Loucy (cell line): ENCODE measurements around the gene PCDHA7.

Experiments used
- H2AFZ ChIP-seq: fragments of 200-600 bp; sonication (generic); 2 replicates; pipeline ENCODE4 v1.6.0; 2016; ENCODE audit warnings: antibody characterized with exemption, mild to moderate bottlenecking, low read length, moderate library complexity
- H3F3A ChIP-seq: fragments of 200-600 bp; 2 replicates; pipeline ENCODE4 v1.6.0; 2016; ENCODE audit warnings: antibody characterized with exemption, low read depth, mild to moderate bottlenecking
- H3K27me3 ChIP-seq: fragments of 200-600 bp; sonication (generic); 2 replicates; pipeline ENCODE4 v1.6.1; 2014; ENCODE audit warnings: low read length, mild to moderate bottlenecking; ENCODE audit not compliant: insufficient read depth, poor library complexity, severe bottlenecking
- H3K36me3 ChIP-seq: fragments of 200-600 bp; sonication (generic); 2 replicates; pipeline ENCODE4 v1.6.1; 2016; ENCODE audit warnings: low read length; ENCODE audit not compliant: insufficient read depth
- H3K4me1 ChIP-seq: fragments of 200-600 bp; sonication (generic); 2 replicates; pipeline ENCODE4 v1.5.1; 2014; ENCODE audit warnings: low read length, mild to moderate bottlenecking; ENCODE audit not compliant: insufficient read depth, poor library complexity, severe bottlenecking
- H3K4me2 ChIP-seq: fragments of 200-600 bp; sonication (generic); 2 replicates; pipeline ENCODE4 v1.6.0; 2014; ENCODE audit warnings: antibody characterized with exemption, low read length, low read depth, mild to moderate bottlenecking; ENCODE audit not compliant: poor library complexity, severe bottlenecking
- H3K4me3 ChIP-seq: fragments of 200-600 bp; sonication (generic); 2 replicates; pipeline ENCODE4 v1.5.1; 2014; ENCODE audit warnings: low read length, mild to moderate bottlenecking, mixed read lengths; ENCODE audit not compliant: poor library complexity, severe bottlenecking
- H3K79me2 ChIP-seq: fragments of 200-600 bp; sonication (generic); 2 replicates; pipeline ENCODE4 v1.6.1; 2014; ENCODE audit warnings: low read length; ENCODE audit not compliant: insufficient read depth
- H3K9ac ChIP-seq: fragments of 200-600 bp; sonication (generic); 2 replicates; pipeline ENCODE4 v1.6.0; 2014; ENCODE audit warnings: mild to moderate bottlenecking, low read depth, low read length, moderate library complexity; ENCODE audit not compliant: poor library complexity, severe bottlenecking
- H3K9me2 ChIP-seq: fragments of 200-600 bp; sonication (generic); replicated peaks from 2 replicates; pipeline ENCODE4 v1.6.1; 2016; ENCODE audit warnings: low read depth, low read length, mixed read lengths
- H3K9me3 ChIP-seq: fragments of 200-600 bp; sonication (generic); 2 replicates; pipeline ENCODE4 v1.6.1; 2014; ENCODE audit warnings: mild to moderate bottlenecking, antibody characterized with exemption, low read length, low read depth; ENCODE audit not compliant: insufficient read depth
- H4K20me1 ChIP-seq: fragments of 200-600 bp; sonication (generic); 2 replicates; pipeline ENCODE4 v1.6.0; 2014; ENCODE audit warnings: antibody characterized with exemption, low read length, mild to moderate bottlenecking; ENCODE audit not compliant: insufficient read depth, poor library complexity, severe bottlenecking
- EZH2phosphoT487 ChIP-seq: fragments of 200-600 bp; IDR thresholded peaks from 2 replicates; pipeline ENCODE4 v1.6.1; 2018; ENCODE audit warnings: antibody characterized with exemption, mild to moderate bottlenecking, moderate library complexity, borderline replicate concordance
- TF ChIP-seq, protein P1 (sequence below): fragments of 200-600 bp; sonication (generic); conservative IDR thresholded peaks from 2 replicates; pipeline ENCODE4 v1.5.1; 2014; ENCODE audit warnings: mild to moderate bottlenecking, antibody characterized with exemption, low read length

PCDHA7 gene

DNA sequence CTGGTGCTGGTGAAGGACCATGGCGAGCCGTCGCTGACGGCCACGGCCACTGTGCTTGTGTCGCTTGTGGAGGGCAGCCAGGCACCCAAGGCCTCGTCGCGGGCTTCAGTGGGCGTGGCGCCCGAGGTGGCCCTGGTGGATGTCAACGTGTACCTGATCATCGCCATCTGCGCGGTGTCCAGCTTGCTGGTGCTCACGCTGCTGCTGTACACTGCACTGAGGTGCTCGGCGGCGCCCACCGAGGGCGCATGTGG lies 23.8 kb downstream of the PCDHA7 start:
- H3K27me3 ChIP-seq, result no peaks in the 10 kb centered on the region
- TF ChIP-seq, protein P1, sequence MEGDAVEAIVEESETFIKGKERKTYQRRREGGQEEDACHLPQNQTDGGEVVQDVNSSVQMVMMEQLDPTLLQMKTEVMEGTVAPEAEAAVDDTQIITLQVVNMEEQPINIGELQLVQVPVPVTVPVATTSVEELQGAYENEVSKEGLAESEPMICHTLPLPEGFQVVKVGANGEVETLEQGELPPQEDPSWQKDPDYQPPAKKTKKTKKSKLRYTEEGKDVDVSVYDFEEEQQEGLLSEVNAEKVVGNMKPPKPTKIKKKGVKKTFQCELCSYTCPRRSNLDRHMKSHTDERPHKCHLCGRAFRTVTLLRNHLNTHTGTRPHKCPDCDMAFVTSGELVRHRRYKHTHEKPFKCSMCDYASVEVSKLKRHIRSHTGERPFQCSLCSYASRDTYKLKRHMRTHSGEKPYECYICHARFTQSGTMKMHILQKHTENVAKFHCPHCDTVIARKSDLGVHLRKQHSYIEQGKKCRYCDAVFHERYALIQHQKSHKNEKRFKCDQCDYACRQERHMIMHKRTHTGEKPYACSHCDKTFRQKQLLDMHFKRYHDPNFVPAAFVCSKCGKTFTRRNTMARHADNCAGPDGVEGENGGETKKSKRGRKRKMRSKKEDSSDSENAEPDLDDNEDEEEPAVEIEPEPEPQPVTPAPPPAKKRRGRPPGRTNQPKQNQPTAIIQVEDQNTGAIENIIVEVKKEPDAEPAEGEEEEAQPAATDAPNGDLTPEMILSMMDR, result no peak
- TF ChIP-seq EZH2phosphoT487, result no peak
- H3K4me1 ChIP-seq, result no peaks in the 10 kb centered on the region
- no peaks in the 10 kb centered on the region for H3K36me3 ChIP-seq
- no peak overlapping the region for H3K4me3 ChIP-seq
- no peaks in the 10 kb centered on the region for H3K9me3 ChIP-seq
- H2AFZ ChIP-seq, result no peak overlapping the region
- no peak overlapping the region for H3K9ac ChIP-seq
- no peak overlapping the region for H3K4me2 ChIP-seq
- no peaks in the 10 kb centered on the region for H3F3A ChIP-seq
- no peaks in the 10 kb centered on the region for H3K79me2 ChIP-seq
- no peaks in the 10 kb centered on the region for H3K9me2 ChIP-seq
- no peaks in the 10 kb centered on the region for H4K20me1 ChIP-seq

DNA sequence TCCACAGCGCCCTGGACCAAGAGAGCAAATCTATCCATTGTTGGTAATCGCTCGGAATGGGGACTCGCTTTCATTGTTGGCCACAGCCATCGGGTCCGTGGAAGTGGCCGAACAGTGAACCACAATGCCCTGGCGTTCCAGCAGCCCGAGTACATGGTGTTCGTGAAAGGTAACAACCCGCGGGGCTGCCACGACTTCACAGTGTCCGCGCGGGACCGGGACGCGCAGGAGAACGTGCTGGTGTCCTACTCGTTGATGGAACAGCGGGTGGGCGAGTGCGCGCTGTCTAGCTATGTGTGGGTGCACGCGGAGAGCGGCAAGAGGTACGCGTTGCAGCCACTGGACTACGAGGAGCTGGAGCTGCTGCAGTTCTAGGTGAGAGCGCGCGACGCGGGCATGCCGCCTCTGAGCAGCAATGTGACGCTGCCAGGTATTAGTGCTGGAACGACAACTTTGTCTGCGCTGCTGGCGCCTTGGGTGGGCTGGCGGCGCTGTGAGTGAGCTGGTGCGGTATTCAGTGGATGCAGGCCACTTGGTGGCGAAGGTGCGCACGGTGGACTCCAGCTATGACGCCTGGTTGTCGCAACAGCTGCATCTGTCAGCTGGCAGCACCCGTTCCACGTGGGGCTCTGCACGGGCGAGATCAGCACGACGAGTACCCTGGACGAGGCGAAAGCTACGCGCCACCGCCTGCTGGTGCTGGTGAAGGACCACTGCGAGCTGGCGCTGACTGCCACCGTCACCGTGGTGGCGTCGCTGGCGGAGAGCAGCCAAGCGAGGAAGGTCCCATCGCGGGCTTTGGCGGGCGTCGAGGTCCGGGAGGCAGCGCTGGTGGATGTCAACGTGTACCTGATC lies 28.6 kb downstream of the PCDHA7 start:
- no peaks in the 10 kb centered on the region for H3K27me3 ChIP-seq
- H3F3A ChIP-seq, result no peaks in the 10 kb centered on the region
- H3K9me2 ChIP-seq, result no peaks in the 10 kb centered on the region
- no peaks in the 10 kb centered on the region for H3K79me2 ChIP-seq
- no peak overlapping the region for H2AFZ ChIP-seq
- H3K4me1 ChIP-seq, result no peaks in the 10 kb centered on the region
- H3K4me2 ChIP-seq, result no peak overlapping the region
- H3K9ac ChIP-seq, result no peak overlapping the region
- H3K4me3 ChIP-seq, result no peak overlapping the region
- H4K20me1 ChIP-seq, result no peaks in the 10 kb centered on the region
- no peaks in the 10 kb centered on the region for H3K36me3 ChIP-seq
- TF ChIP-seq, protein P1, result no peak
- TF ChIP-seq EZH2phosphoT487, result no peak
- no peaks in the 10 kb centered on the region for H3K9me3 ChIP-seq

DNA sequence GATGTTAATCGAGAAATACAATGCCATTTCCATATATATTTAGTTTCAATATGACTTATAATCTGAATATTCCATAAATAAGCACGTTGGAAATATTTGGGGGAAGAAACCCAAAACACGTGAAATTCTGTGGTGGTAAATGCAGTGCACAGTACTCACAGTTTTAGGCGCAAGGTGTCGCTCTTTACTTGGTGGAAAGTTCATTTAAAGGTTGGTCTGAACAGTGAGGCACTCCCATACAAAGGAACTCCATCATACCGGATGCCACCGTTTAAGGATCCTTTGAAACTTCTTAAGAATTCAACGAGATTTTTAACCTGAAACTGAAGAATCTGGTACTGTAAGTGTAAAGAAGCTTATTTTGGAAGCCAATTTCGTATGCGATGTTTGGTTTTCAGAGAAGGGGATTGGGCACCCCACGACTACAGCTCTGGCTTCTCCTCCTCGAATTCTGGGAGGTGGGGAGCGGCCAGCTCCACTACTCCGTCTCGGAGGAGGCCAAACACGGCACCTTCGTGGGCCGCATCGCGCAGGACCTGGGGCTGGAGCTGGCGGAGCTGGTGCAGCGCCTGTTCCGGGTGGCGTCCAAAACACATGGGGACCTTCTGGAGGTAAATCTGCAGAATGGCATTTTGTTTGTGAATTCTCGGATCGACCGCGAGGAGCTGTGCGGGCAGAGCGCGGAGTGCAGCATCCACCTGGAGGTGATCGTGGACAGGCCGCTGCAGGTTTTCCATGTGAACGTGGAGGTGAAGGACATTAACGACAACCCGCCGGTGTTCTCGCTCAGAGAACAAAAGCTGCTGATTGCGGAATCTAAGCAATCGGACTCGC lies 34.9 kb downstream of the PCDHA7 start, which contains the start of gene PCDHA11:
Gene PCDHA11, plus strand, starts transcription at position 237 of the 834 bp plus-strand sequence. Its CDS starts 147 bp downstream, at position 384.
- H3K27me3 ChIP-seq, result no peaks in the 10 kb centered on the region
- H2AFZ ChIP-seq, result no peak within 1 kb of the TSS
- no peaks in the 10 kb centered on the region for H3K4me1 ChIP-seq
- H3K36me3 ChIP-seq, result no peaks in the 10 kb centered on the region
- H3F3A ChIP-seq, result no peaks in the 10 kb centered on the region
- H3K4me2 ChIP-seq, result no peak within 1 kb of the TSS
- H3K79me2 ChIP-seq, result no peaks in the 10 kb centered on the region
- no peaks in the 10 kb centered on the region for H3K9me3 ChIP-seq
- H3K9ac ChIP-seq, result no peak within 1 kb of the TSS
- no peak for TF ChIP-seq EZH2phosphoT487
- TF ChIP-seq, protein P1, result no peak
- no peak within 1 kb of the TSS for H3K4me3 ChIP-seq
- no peaks in the 10 kb centered on the region for H4K20me1 ChIP-seq
- H3K9me2 ChIP-seq, result no peaks in the 10 kb centered on the region
